Liver (tissue), 3 donors: Measurements from ENCODE around the gene HSF4.

Source experiments
- FOXA1 ChIP-seq: IDR thresholded peaks from 2 replicates; pipeline ENCODE4 v1.6.1; 2016; ENCODE audit warnings: antibody characterized with exemption
- NR2F2 ChIP-seq: IDR thresholded peaks from 2 replicates; pipeline ENCODE4 v1.6.1; 2016; ENCODE audit warnings: antibody characterized with exemption
- RAD21 ChIP-seq, 2 donors: IDR thresholded peaks; 2 replicates each; pipeline ENCODE4 v1.6.1; 2016; ENCODE audit warnings: antibody characterized with exemption in 2 of 2, mild to moderate bottlenecking in 2 of 2
- RXRA ChIP-seq, 2 donors: IDR thresholded peaks; 2 replicates each; pipeline ENCODE4 v1.6.1; 2017 to 2018; ENCODE audit warnings: antibody characterized with exemption in 2 of 2, mild to moderate bottlenecking in 1 of 2
- SP1 ChIP-seq: IDR thresholded peaks from 2 replicates; pipeline ENCODE4 v1.6.1; 2018; ENCODE audit warnings: antibody characterized with exemption, mild to moderate bottlenecking
- YY1 ChIP-seq: IDR thresholded peaks from 2 replicates; pipeline ENCODE4 v1.6.1; 2016; ENCODE audit warnings: antibody characterized with exemption, mild to moderate bottlenecking
- TF ChIP-seq, protein P1 (sequence below): fragments of 150-350 bp; IDR thresholded peaks from 2 replicates; pipeline ENCODE4 v1.5.1; 2017; ENCODE audit warnings: improper control_type of control experiment, low read depth, low read length; ENCODE audit not compliant: missing input control
- donor health status: healthy.
- donor health status: healthy.

DNA sequence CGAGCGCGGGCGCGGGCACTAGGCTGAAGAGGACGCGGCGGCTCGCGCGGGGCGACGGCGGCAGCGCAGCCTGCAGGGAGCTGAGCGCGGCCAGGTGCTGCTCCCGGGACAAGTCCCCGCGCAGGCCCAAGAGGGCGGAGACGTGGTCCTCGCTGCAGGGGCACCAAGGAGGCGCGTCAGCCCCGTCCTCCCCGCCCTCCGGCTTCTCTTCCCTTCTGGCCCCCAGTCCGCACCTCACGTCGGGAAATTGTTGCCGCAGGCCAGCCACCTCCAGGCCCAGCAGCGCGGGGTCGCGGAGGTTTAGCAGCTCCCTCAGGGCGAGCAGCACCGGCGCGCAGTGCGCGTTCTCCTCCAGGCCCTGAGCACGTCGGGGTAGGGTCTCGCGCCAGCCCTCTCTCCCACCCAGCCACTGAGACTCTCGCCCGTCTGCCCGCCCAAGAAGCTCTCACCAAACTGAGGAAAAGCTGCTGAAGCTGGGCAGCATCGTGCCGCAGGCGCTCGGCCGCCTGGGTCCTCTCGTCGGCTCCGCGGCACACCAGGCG is 20.0 kb downstream of the HSF4 start:
- TF ChIP-seq, protein P1, sequence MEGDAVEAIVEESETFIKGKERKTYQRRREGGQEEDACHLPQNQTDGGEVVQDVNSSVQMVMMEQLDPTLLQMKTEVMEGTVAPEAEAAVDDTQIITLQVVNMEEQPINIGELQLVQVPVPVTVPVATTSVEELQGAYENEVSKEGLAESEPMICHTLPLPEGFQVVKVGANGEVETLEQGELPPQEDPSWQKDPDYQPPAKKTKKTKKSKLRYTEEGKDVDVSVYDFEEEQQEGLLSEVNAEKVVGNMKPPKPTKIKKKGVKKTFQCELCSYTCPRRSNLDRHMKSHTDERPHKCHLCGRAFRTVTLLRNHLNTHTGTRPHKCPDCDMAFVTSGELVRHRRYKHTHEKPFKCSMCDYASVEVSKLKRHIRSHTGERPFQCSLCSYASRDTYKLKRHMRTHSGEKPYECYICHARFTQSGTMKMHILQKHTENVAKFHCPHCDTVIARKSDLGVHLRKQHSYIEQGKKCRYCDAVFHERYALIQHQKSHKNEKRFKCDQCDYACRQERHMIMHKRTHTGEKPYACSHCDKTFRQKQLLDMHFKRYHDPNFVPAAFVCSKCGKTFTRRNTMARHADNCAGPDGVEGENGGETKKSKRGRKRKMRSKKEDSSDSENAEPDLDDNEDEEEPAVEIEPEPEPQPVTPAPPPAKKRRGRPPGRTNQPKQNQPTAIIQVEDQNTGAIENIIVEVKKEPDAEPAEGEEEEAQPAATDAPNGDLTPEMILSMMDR: no peak
- TF ChIP-seq YY1: no peak
- no peak for TF ChIP-seq NR2F2
- TF ChIP-seq SP1: no peak
- TF ChIP-seq RXRA (IDR thresholded peaks at IDR 0.05): no peak
- no peak for TF ChIP-seq FOXA1
- no peak for TF ChIP-seq RAD21 (IDR thresholded peaks at IDR 0.05)
